Body of pancreas (tissue), 4 donors: Measurements from ENCODE around the gene DLG2. TPM values are rescaled to one million over a fixed set of nuclear protein-coding genes. Genes with fewer than 3 reads are reported as not detected.

Experiments
- ATAC-seq: fragments of 150-250 bp; one replicate; pipeline ENCODE4 v1.9.1; 2016
- DNase-seq, 4 donors: peaks; one replicate each; pipeline ENCODE4 v3.0.0-alpha.2; 2019
- H3K27ac ChIP-seq, 4 donors: fragments of 200-600 bp; sonication (generic); 1 replicate in 3 of 4; 2 replicates in 1 of 4; pipeline versions ENCODE4 v1.5.1 to v1.6.1; 2016 to 2019; ENCODE audit warnings: mild to moderate bottlenecking in 1 of 4, mixed read lengths in 1 of 4, moderate library complexity in 1 of 4
- H3K27me3 ChIP-seq, 2 donors: fragments of 200-600 bp; sonication (generic); one replicate each; pipeline ENCODE4 v1.6.0; 2016; ENCODE audit warnings: mild to moderate bottlenecking in 1 of 2
- H3K36me3 ChIP-seq, 2 donors: fragments of 200-600 bp; sonication (generic); replicated peaks in 1 of 2; 2 replicates each; pipeline ENCODE4 v1.5.1; 2016; ENCODE audit warnings: low read depth in 2 of 2; ENCODE audit not compliant: insufficient read depth in 1 of 2
- H3K4me1 ChIP-seq: fragments of 200-600 bp; sonication (generic); one replicate; pipeline ENCODE4 v1.6.0; 2016
- H3K4me3 ChIP-seq, 2 donors: fragments of 200-600 bp; sonication (generic); 1 replicate in 1 of 2; 2 replicates in 1 of 2; pipeline ENCODE4 v1.5.1; 2016 to 2019
- H3K9me3 ChIP-seq, 3 donors: fragments of 200-600 bp; sonication (generic); 1 replicate in 2 of 3; 2 replicates in 1 of 3; pipeline ENCODE4 v1.5.1; 2016
- POLR2A ChIP-seq, 3 donors: fragments of 450-650 bp; IDR thresholded peaks; one replicate each; pipeline ENCODE4 v1.6.1; 2016; ENCODE audit warnings: antibody characterized with exemption in 3 of 3, mild to moderate bottlenecking in 2 of 3
- WGBS, 2 donors: methylation state at CpG; one replicate each; pipeline ENCODE4 v1.1.5; 2017; 5-methylcytosine and 5-hydroxymethylcytosine counted together
- intact Hi-C: fragments of 100-400 bp; cut with DNase I; formaldehyde crosslinking; loops from one replicate; pipeline ENCODE4 v1.15.1; 2023
- total RNA-seq, 2 donors: library from RNA; depleted of rRNA; stranded (reverse); fragments of >200 nt; gene quantifications; one replicate each; pipeline ENCODE4 v1.1.0, GENCODE V29; 2016
- TF ChIP-seq, protein P1 (sequence below), 7 experiments: fragments of 450-650 bp in 4 of 7; fragments of 200-600 bp in 3 of 7; sonication (generic) in 3 of 7; IDR thresholded peaks; one replicate each; pipeline ENCODE4 v1.5.1; 2016 to 2019; ENCODE audit warnings: antibody characterized with exemption in 7 of 7

The DLG2 gene
- total RNA-seq, 2 donors from 2014 or later = 6.0 to 13.2 TPM

DNA sequence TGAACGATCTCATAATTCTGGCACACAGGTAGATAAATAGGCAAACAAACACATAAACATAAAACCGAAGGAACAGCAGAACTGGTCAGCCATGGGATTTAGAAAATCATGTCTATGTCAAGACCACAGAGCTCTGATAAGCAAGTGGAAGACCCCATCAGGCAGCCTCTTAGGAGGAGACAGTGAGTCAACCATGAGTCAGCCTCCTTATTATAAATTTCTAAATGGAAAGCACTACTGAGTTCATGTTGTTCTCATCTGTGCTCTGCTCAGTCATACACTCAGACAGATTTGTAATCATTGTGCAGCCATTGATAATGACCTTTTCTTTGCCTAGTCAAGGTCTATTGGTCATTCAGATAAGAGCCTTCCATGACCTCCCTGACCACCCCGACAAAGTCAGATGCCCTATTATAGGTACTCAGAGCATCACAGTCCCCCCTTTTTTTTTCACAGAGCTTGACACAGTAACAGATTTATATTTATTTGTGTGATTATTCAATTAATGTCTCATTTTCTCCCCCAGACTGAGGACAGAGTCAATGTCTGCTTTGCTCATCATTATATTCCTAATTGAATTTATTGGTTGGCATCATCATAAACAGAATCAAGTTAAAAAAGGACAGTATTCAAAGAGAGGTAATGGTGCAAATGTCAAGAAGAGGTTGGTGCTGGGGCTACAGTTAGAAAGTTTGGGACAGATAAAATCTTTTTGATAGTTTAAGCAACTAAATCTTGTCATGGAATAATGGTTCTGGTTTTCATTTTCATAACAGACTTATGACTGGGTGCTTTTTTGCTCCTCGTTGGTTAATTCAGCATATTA lies 1761.3 kb downstream of the DLG2 start:
- Histone ChIP-seq H3K27me3 (no peaks in the 10 kb centered on the region), H3K4me3 (no peak overlapping the region), H3K36me3 (no peaks in the 10 kb centered on the region), H3K4me1 (no peaks in the 10 kb centered on the region), H3K27ac (no peak overlapping the region), H3K9me3 (no peaks in the 10 kb centered on the region)
- DNase-seq (no peak), ATAC-seq (no peak)
- no peak for TF ChIP-seq POLR2A (IDR thresholded peaks at IDR 0.05)
- TF ChIP-seq, protein P1, sequence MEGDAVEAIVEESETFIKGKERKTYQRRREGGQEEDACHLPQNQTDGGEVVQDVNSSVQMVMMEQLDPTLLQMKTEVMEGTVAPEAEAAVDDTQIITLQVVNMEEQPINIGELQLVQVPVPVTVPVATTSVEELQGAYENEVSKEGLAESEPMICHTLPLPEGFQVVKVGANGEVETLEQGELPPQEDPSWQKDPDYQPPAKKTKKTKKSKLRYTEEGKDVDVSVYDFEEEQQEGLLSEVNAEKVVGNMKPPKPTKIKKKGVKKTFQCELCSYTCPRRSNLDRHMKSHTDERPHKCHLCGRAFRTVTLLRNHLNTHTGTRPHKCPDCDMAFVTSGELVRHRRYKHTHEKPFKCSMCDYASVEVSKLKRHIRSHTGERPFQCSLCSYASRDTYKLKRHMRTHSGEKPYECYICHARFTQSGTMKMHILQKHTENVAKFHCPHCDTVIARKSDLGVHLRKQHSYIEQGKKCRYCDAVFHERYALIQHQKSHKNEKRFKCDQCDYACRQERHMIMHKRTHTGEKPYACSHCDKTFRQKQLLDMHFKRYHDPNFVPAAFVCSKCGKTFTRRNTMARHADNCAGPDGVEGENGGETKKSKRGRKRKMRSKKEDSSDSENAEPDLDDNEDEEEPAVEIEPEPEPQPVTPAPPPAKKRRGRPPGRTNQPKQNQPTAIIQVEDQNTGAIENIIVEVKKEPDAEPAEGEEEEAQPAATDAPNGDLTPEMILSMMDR (IDR thresholded peaks at IDR 0.05) = no peak
- intact Hi-C loops = no loop called here
- WGBS, 2 donors = 43 to 51% methylated on average over 4 of the region's 4 CpGs

DNA sequence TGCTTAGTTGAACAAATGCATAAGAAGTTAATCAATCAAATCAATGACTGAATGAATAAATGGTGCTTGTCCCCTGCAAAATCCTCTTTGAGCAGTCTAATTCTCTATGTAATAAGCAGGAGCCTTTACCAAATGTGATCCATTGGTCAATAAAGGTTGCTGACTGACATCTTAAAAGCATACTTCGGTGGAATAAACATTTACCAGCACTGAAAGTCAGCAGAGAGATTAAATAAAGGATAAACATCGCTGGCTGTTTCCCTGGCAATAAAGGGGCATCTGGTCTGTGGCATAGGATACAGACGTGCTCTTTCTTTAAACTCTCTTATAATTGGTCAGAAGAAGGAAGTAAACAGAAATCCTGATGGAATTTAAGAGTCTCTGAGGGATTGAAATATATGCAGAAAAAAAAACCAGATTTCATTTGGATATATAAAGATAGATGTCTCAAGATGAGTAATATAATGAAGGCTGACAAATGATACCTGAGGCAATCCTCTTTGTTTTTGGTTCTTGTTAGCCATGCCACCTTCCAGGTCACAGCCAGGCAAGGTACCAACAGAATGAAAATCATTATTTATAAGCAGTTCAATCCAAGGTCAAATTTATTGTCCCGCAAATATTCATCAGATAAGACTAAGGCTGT lies 1762.6 kb downstream of the DLG2 start:
- intact Hi-C loops = no loop called here
- H3K27me3 ChIP-seq = no peaks in the 10 kb centered on the region
- peaks cover 0 to 3% (median 0%) of the 10 kb centered on the region in 3 donors for H3K9me3 ChIP-seq
- DNase-seq = no peak
- H3K27ac ChIP-seq = no peak overlapping the region
- no peak for ATAC-seq
- H3K4me3 ChIP-seq = no peak overlapping the region
- no peaks in the 10 kb centered on the region for H3K36me3 ChIP-seq
- 48 to 51% methylated on average over 4 of the region's 4 CpGs for WGBS, 2 donors
- TF ChIP-seq, protein P1 (IDR thresholded peaks at IDR 0.05) = no peak
- TF ChIP-seq POLR2A (IDR thresholded peaks at IDR 0.05) = no peak
- no peaks in the 10 kb centered on the region for H3K4me1 ChIP-seq

DNA sequence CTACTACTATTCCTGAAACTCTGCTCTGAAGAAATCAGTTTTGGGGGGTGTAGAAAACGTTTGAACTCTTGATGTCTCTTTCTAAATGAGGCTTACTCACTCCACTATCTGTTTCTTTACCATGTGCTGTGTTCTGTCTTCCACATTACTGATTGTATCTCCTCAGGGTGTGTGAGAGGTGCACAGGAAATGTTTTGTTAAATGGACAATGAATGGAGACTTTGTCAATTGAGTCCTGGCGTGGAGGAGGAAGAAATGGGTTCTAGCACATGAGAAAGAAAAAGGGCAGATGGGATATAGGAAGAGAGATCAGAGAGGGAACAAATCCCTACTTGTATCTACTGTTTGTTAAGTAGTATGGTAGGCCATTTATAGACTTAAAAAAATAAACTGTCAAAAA lies 1763.9 kb downstream of the DLG2 start:
- intact Hi-C loops = no loop called here
- H3K36me3 ChIP-seq = no peaks in the 10 kb centered on the region
- H3K4me3 ChIP-seq = no peak overlapping the region
- no peaks in the 10 kb centered on the region for H3K4me1 ChIP-seq
- DNase-seq (no peak), ATAC-seq (no peak)
- H3K27ac ChIP-seq = no peak overlapping the region
- TF ChIP-seq, protein P1 (IDR thresholded peaks at IDR 0.05) = no peak
- no peak for TF ChIP-seq POLR2A (IDR thresholded peaks at IDR 0.05)
- WGBS, 2 donors = 44 to 45% methylated on average over 2 of the region's 2 CpGs
- H3K27me3 ChIP-seq = no peaks in the 10 kb centered on the region
- peaks cover 0 to 5% (median 0%) of the 10 kb centered on the region in 3 donors for H3K9me3 ChIP-seq

DNA sequence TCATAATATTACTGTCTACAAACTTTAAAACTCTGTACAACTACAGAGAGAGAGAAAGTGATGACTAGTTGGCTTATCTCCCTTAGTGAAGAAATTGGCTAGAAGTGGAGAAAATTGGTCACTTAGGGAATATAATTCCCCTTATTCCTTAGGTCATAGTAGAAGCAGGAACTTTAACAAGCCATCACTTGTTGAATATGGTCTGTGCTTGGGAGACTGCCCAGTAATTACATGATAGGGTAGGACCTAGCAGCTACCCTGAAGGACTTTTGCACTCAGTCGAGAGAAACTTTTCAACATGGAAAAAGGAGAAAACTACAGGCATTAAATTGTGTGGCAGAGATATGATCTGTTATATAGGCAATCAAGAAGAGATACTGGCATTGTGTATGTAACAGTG lies 1764.5 kb downstream of the DLG2 start:
- 46 to 62% methylated on average over 1 of the region's 1 CpG for WGBS, 2 donors
- no peak for TF ChIP-seq POLR2A (IDR thresholded peaks at IDR 0.05)
- TF ChIP-seq, protein P1 (IDR thresholded peaks at IDR 0.05) = no peak
- intact Hi-C loops = no loop called here
- DNase-seq (peak in 1 of 4 donors; percentile 14), ATAC-seq (peak; percentile 35)
- H3K9me3 ChIP-seq = peaks cover 0 to 5% (median 0%) of the 10 kb centered on the region in 3 donors
- H3K27ac ChIP-seq = no peak overlapping the region
- no peaks in the 10 kb centered on the region for H3K4me1 ChIP-seq
- H3K27me3 ChIP-seq = no peaks in the 10 kb centered on the region
- no peaks in the 10 kb centered on the region for H3K36me3 ChIP-seq
- H3K4me3 ChIP-seq = no peak overlapping the region
